ENCODE measurements around the gene ETFB. TPM values are rescaled to one million over a fixed set of nuclear protein-coding genes. Genes with fewer than 3 reads are reported as not detected.

Gene ETFB
- total and polyA plus RNA-seq, 4 donors: 129 to 713 (median 467) TPM

DNA sequence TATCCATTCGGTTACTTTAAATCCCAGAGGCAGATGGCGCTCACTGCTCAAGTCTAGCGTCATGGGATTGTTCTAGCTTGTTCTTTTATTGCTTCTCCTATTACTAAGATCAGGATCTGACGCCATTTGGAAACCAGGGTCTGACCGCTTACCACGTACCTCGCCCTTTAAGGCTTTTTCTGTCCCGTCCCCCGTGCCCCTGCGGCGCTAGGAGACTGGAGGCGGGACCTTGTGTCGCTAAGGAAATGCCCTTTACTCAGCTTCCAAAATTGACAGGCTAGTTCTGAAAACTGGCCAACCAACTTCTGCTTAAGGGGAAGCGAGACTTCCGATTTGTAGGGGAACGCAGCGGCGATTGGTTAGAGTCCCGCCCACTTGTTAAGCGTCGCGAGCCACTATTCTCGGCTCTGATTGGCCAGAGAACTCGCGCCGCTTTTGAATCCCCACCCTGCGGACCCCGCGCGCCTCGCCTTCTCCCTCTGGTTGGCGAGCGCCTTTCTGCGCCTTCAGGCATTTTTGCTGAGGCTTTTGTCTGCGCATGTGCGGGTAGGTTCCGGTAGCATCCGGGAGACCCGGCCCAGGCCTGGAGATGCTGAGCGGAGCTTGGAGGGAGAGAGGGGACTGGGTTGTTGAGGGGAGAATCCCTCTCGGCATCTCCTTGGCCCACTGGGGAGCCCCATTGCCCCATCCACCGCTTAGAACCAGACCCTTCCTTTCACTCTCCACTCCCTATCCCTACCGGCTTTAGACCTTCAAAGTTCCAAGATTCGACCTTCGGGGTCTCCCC lies 28.1 kb upstream of the ETFB start:
- TF ChIP-seq YY1 (IDR thresholded peaks at IDR 0.05) (peak; percentile 33), EGR1 (IDR thresholded peaks at IDR 0.05; ENCODE audit: low read depth in 2 of 2) (peak; percentile 63 to 64), NR2F2 (IDR thresholded peaks at IDR 0.05) (peak; percentile 73), FOXA2 (IDR thresholded peaks at IDR 0.05) (no peak), JUND (IDR thresholded peaks at IDR 0.05) (peak in 1 of 2 donors; percentile 10), GABPA (IDR thresholded peaks at IDR 0.05 in 1 of 2, conservative IDR thresholded peaks at IDR 0.05 in 1 of 2) (peak; percentile 61 to 90), REST (IDR thresholded peaks at IDR 0.05) (peak; percentile 38), HNF4G (IDR thresholded peaks at IDR 0.05) (no peak), TAF1 (conservative IDR thresholded peaks at IDR 0.05) (no peak), RXRA (IDR thresholded peaks at IDR 0.05) (peak; percentile 13 to 20), MAX (IDR thresholded peaks at IDR 0.05) (peak; percentile 71), FOXA1 (IDR thresholded peaks at IDR 0.05) (no peak), RAD21 (IDR thresholded peaks at IDR 0.05) (peak in 1 of 2 donors; percentile 43), HNF4A (conservative IDR thresholded peaks at IDR 0.05) (peak; percentile 45 to 53), SP1 (IDR thresholded peaks at IDR 0.05) (peak; percentile 93)
- TF ChIP-seq, protein P1, sequence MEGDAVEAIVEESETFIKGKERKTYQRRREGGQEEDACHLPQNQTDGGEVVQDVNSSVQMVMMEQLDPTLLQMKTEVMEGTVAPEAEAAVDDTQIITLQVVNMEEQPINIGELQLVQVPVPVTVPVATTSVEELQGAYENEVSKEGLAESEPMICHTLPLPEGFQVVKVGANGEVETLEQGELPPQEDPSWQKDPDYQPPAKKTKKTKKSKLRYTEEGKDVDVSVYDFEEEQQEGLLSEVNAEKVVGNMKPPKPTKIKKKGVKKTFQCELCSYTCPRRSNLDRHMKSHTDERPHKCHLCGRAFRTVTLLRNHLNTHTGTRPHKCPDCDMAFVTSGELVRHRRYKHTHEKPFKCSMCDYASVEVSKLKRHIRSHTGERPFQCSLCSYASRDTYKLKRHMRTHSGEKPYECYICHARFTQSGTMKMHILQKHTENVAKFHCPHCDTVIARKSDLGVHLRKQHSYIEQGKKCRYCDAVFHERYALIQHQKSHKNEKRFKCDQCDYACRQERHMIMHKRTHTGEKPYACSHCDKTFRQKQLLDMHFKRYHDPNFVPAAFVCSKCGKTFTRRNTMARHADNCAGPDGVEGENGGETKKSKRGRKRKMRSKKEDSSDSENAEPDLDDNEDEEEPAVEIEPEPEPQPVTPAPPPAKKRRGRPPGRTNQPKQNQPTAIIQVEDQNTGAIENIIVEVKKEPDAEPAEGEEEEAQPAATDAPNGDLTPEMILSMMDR (IDR thresholded peaks at IDR 0.05; ENCODE audit: low read depth, low read length, missing input control): no peak
- TF ChIP-seq, protein P2, sequence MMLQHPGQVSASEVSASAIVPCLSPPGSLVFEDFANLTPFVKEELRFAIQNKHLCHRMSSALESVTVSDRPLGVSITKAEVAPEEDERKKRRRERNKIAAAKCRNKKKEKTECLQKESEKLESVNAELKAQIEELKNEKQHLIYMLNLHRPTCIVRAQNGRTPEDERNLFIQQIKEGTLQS (IDR thresholded peaks at IDR 0.05): no peak
- TF ChIP-seq, protein P3, sequence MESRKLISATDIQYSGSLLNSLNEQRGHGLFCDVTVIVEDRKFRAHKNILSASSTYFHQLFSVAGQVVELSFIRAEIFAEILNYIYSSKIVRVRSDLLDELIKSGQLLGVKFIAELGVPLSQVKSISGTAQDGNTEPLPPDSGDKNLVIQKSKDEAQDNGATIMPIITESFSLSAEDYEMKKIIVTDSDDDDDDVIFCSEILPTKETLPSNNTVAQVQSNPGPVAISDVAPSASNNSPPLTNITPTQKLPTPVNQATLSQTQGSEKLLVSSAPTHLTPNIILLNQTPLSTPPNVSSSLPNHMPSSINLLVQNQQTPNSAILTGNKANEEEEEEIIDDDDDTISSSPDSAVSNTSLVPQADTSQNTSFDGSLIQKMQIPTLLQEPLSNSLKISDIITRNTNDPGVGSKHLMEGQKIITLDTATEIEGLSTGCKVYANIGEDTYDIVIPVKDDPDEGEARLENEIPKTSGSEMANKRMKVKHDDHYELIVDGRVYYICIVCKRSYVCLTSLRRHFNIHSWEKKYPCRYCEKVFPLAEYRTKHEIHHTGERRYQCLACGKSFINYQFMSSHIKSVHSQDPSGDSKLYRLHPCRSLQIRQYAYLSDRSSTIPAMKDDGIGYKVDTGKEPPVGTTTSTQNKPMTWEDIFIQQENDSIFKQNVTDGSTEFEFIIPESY (IDR thresholded peaks at IDR 0.05): peak; percentile 89
- Histone ChIP-seq H3K9ac (ENCODE audit: low read depth in 1 of 2, low read length in 2 of 2) (peak overlapping the region; percentile 45 to 77), H3K4me3 (ENCODE audit: low read depth in 1 of 3, low read length in 3 of 3) (peak overlapping the region; percentile 38 to 63 (median 60)), H3K27me3 (ENCODE audit: control insufficient read depth in 4 of 4, insufficient read depth in 4 of 4, low read length in 3 of 4) (no peaks in the 10 kb centered on the region), H3K9me3 (ENCODE audit: control insufficient read depth in 4 of 4, low read length in 3 of 4) (no peaks in the 10 kb centered on the region), H3K36me3 (ENCODE audit: control insufficient read depth in 4 of 4, insufficient read depth in 3 of 4, low read depth in 1 of 4, low read length in 3 of 4) (no peaks in the 10 kb centered on the region), H3K4me1 (ENCODE audit: control insufficient read depth in 4 of 4, insufficient read depth in 4 of 4, low read length in 3 of 4) (peaks cover 2 to 8% (median 5%) of the 10 kb centered on the region in 4 donors), H3K27ac (ENCODE audit: low read depth in 1 of 2, low read length in 2 of 2) (peak overlapping the region; percentile 25 to 85)
- DNase-seq (ENCODE audit: low spot score): peak; percentile 89
- 4% methylated on average over 45 of the region's 45 CpGs for WGBS

Measured in liver (tissue), 9 donors.